Lower leg skin (tissue), 4 donors: ENCODE data around the gene CLEC9A. TPM values are rescaled to one million over a fixed set of nuclear protein-coding genes. Genes with fewer than 3 reads are reported as not detected.

Experiments used
- DNase-seq, 2 donors: peaks; one replicate each; pipeline ENCODE4 v3.0.0-alpha.2; 2019; ENCODE audit warnings: low spot score in 2 of 2
- H3K4me3 ChIP-seq: fragments of 200-600 bp; sonication (generic); 2 replicates; pipeline ENCODE4 v1.5.1; 2017; ENCODE audit warnings: mild to moderate bottlenecking, low read depth; ENCODE audit not compliant: poor library complexity, severe bottlenecking
- CTCF ChIP-seq, 3 donors: fragments of 450-650 bp; IDR thresholded peaks; one replicate each; pipeline ENCODE4 v1.5.1; 2016; ENCODE audit warnings: antibody characterized with exemption in 3 of 3, mild to moderate bottlenecking in 3 of 3, moderate library complexity in 2 of 3
- POLR2A ChIP-seq, 2 donors: fragments of 450-650 bp; IDR thresholded peaks; one replicate each; pipeline ENCODE4 v1.6.1; 2016 to 2017; ENCODE audit warnings: antibody characterized with exemption in 2 of 2, mild to moderate bottlenecking in 1 of 2, moderate library complexity in 1 of 2
- WGBS, 2 donors: methylation state at CpG; one replicate each; pipeline ENCODE4 v1.1.5; 2018; 5-methylcytosine and 5-hydroxymethylcytosine counted together
- intact Hi-C: fragments of 100-400 bp; cut with DNase I; formaldehyde crosslinking; loops from one replicate; pipeline ENCODE4 v1.15.0; 2023; ENCODE audit warnings: low total_unique reads
- total RNA-seq, 4 donors: library from RNA; depleted of rRNA; stranded (reverse); fragments of >200 nt; gene quantifications; one replicate each; pipeline ENCODE4 v1.1.0, GENCODE V29; 2016

The CLEC9A gene
- total RNA-seq, 4 donors from 2014 or later: not detected

DNA sequence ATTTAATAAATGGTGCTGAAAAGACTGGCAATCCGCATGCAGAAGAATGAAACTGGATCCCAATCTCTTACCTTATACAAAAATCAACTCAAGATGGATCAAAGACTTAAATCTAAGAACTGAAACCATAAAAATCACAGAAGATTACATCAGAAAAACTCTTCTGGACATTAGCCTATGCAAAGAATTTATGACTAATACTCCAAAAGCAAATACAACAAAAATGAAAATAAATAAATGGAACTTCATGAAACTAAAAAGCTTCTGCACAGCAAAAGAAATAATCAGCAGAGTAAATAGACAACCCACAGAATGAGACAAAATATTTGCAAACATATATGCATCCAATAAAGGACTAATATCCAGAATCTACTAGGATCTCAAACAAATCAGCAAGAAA, 82.6 kb downstream of the CLEC9A start:
- DNase-seq: no peak
- WGBS, 2 donors: 82 to 90% methylated on average over 1 of the region's 1 CpG
- TF ChIP-seq POLR2A (IDR thresholded peaks at IDR 0.05): no peak
- no peak for TF ChIP-seq CTCF (IDR thresholded peaks at IDR 0.05)

GRCh38 chr12:10113920-10114319, 83.4 kb downstream of the CLEC9A start:
- WGBS, 2 donors: 71 to 78% methylated on average over 1 of the region's 1 CpG
- TF ChIP-seq POLR2A (IDR thresholded peaks at IDR 0.05) (no peak), CTCF (IDR thresholded peaks at IDR 0.05) (no peak)

More for the DNA sequence above, 82.6 kb downstream of the CLEC9A start:
- H3K4me3 ChIP-seq: no peak overlapping the region
- intact Hi-C loops: no loop called here

GRCh38 chr12:10115311-10115710, 84.8 kb downstream of the CLEC9A start:
- H3K4me3 ChIP-seq: no peak overlapping the region
- no peak for DNase-seq
- intact Hi-C loops: no loop called here
- WGBS, 2 donors: 90 to 95% methylated on average over 15 of the region's 15 CpGs
- no peak for TF ChIP-seq CTCF (IDR thresholded peaks at IDR 0.05)
- TF ChIP-seq POLR2A (IDR thresholded peaks at IDR 0.05): no peak

More at GRCh38 chr12:10113920-10114319, 83.4 kb downstream of the CLEC9A start:
- no peak for DNase-seq
- no peak overlapping the region for H3K4me3 ChIP-seq
- intact Hi-C loops: no loop called here

Other genes with a start within 250 kb of the CLEC9A start
- gene KLRF1, start 203.2 kb upstream of the CLEC9A start, total RNA-seq: under 1 TPM in 1 of 4 donors, not detected in 3; 0.27 TPM
- 10 to 100 TPM; 52.3 to 90.6 (median 81.9) TPM for gene CLEC2B, start 161.3 kb upstream of the CLEC9A start, total RNA-seq
- not detected for gene KLRF2, start 149.2 kb upstream of the CLEC9A start, total RNA-seq
- 10 to 100 TPM; 60.8 to 80.5 (median 68.4) TPM for gene CLEC2A, start 98.3 kb upstream of the CLEC9A start, total RNA-seq
- under 1 TPM in 3 of 4 donors, not detected in 1; 0.19 to 0.64 (median 0.51) TPM for gene CLEC12A, start 59.3 kb upstream of the CLEC9A start, total RNA-seq
- not detected for gene CLEC1B, start 31.6 kb upstream of the CLEC9A start, total RNA-seq
- 1 to 10 TPM in 1 of 4 donors, under 1 TPM in 3; 0.42 to 2.4 (median 0.65) TPM for gene CLEC12B, start 20.1 kb upstream of the CLEC9A start, total RNA-seq
- gene CLEC1A, start 68.3 kb downstream of the CLEC9A start, total RNA-seq: 1 to 10 TPM in 2 of 4 donors, under 1 TPM in 2; 0.08 to 5.5 (median 0.96) TPM
- 10 to 100 TPM in 1 of 4 donors, 1 to 10 TPM in 3; 4.8 to 14.1 (median 6.7) TPM for gene CLEC7A, start 99.5 kb downstream of the CLEC9A start, total RNA-seq
- gene OLR1, start 141.4 kb downstream of the CLEC9A start, total RNA-seq: not detected
- gene TMEM52B, start 148.3 kb downstream of the CLEC9A start, total RNA-seq: not detected
- 100 to 1,000 TPM in 1 of 4 donors, 10 to 100 TPM in 3; 48.7 to 102 (median 86.8) TPM for gene GABARAPL1, start 182.2 kb downstream of the CLEC9A start, total RNA-seq